PC-9 (cell line): ENCODE results near the gene PCNX1. TPM values are rescaled to one million over a fixed set of nuclear protein-coding genes. Genes with fewer than 3 reads are reported as not detected.

Source experiments
- BruUV-seq: library from RNA; stranded (reverse); fragments of 400-500 nt; replicated peaks from 2 replicates; lab custom pipeline; 2021; lab: Mats Ljungman, UMichigan
- CTCF ChIA-PET: fragments of 300-600 bp; sonication (Branson Sonifier 250); formaldehyde crosslinking; loops from one replicate; lab custom pipeline; 2022; ENCODE audit warnings: antibody characterized with exemption; lab: Charles Lee
- POLR2A ChIA-PET: fragments of 300-600 bp; sonication (Branson Sonifier 250); formaldehyde crosslinking; loops from one replicate; lab custom pipeline; 2022; ENCODE audit warnings: antibody characterized with exemption; ENCODE audit not compliant: unreplicated experiment; lab: Charles Lee
- DNase-seq, 2 experiments: peaks; one replicate each; pipeline versions ENCODE4 v3.0.0 to v3.0.0-alpha.2; 2015 to 2022; ENCODE audit warnings: mixed read lengths in 1 of 2
- H2AFZ ChIP-seq: fragments of 200-600 bp; sonication (generic); 2 replicates; pipeline ENCODE4 v1.8.1; 2017; ENCODE audit warnings: antibody characterized with exemption
- H3F3A ChIP-seq: fragments of 200-600 bp; sonication (generic); 2 replicates; pipeline ENCODE4 v1.8.1; 2017; ENCODE audit warnings: antibody characterized with exemption, mild to moderate bottlenecking, low read depth; ENCODE audit not compliant: insufficient read depth
- H3K27ac ChIP-seq: fragments of 200-600 bp; sonication (generic); 2 replicates; pipeline ENCODE4 v1.6.1; 2016; ENCODE audit warnings: mixed run types
- H3K27me3 ChIP-seq: fragments of 200-600 bp; sonication (generic); 2 replicates; pipeline ENCODE4 v1.6.1; 2016; ENCODE audit warnings: low read depth, mixed run types; ENCODE audit not compliant: insufficient read depth
- H3K36me3 ChIP-seq: fragments of 200-600 bp; sonication (generic); 2 replicates; pipeline ENCODE4 v1.6.1; 2016; ENCODE audit warnings: low read depth, mixed run types
- H3K4me1 ChIP-seq: fragments of 200-600 bp; sonication (generic); replicated peaks from 2 replicates; pipeline ENCODE4 v1.6.1; 2016; ENCODE audit warnings: mixed run types; ENCODE audit not compliant: insufficient read depth
- H3K4me2 ChIP-seq: fragments of 200-600 bp; sonication (generic); 2 replicates; pipeline ENCODE4 v1.6.1; 2017; ENCODE audit warnings: mixed run types
- H3K4me3 ChIP-seq: fragments of 200-600 bp; sonication (generic); 2 replicates; pipeline ENCODE4 v1.6.1; 2016; ENCODE audit warnings: mixed run types
- H3K79me2 ChIP-seq: fragments of 200-600 bp; sonication (generic); 2 replicates; pipeline ENCODE4 v1.6.1; 2017; ENCODE audit warnings: low read depth, mixed run types
- H3K9me2 ChIP-seq: fragments of 200-600 bp; sonication (generic); 2 replicates; pipeline ENCODE4 v1.8.1; 2017; ENCODE audit warnings: mild to moderate bottlenecking; ENCODE audit not compliant: insufficient read depth
- H3K9me3 ChIP-seq: fragments of 200-600 bp; sonication (generic); 2 replicates; pipeline ENCODE4 v1.8.1; 2016; ENCODE audit warnings: low read depth; ENCODE audit not compliant: insufficient read depth
- H4K20me1 ChIP-seq: fragments of 200-600 bp; sonication (generic); 2 replicates; pipeline ENCODE4 v1.8.1; 2017; ENCODE audit not compliant: insufficient read depth
- EZH2 ChIP-seq: fragments of 200-600 bp; sonication (generic); IDR thresholded peaks from 2 replicates; pipeline ENCODE4 v1.8.0; 2017; ENCODE audit warnings: antibody characterized with exemption, low read depth
- intact Hi-C: fragments of 100-400 bp; cut with micrococcal nuclease; formaldehyde crosslinking; loops from one replicate; pipeline ENCODE4 v1.10.0; 2022; ENCODE audit not compliant: unreplicated experiment
- total RNA-seq: library from RNA; stranded (reverse); gene quantifications from 2 replicates; pipeline ENCODE4 v1.2.3, GENCODE V29; 2021
- TF ChIP-seq, protein P1 (sequence below): fragments of 200-600 bp; sonication (generic); conservative IDR thresholded peaks from 2 replicates; pipeline ENCODE4 v1.6.1; 2017; ENCODE audit warnings: mixed run types, antibody characterized with exemption, mild to moderate bottlenecking, moderate library complexity

Gene PCNX1
- total RNA-seq, 1 experiment from 2014 or later: 37.6 TPM

DNA sequence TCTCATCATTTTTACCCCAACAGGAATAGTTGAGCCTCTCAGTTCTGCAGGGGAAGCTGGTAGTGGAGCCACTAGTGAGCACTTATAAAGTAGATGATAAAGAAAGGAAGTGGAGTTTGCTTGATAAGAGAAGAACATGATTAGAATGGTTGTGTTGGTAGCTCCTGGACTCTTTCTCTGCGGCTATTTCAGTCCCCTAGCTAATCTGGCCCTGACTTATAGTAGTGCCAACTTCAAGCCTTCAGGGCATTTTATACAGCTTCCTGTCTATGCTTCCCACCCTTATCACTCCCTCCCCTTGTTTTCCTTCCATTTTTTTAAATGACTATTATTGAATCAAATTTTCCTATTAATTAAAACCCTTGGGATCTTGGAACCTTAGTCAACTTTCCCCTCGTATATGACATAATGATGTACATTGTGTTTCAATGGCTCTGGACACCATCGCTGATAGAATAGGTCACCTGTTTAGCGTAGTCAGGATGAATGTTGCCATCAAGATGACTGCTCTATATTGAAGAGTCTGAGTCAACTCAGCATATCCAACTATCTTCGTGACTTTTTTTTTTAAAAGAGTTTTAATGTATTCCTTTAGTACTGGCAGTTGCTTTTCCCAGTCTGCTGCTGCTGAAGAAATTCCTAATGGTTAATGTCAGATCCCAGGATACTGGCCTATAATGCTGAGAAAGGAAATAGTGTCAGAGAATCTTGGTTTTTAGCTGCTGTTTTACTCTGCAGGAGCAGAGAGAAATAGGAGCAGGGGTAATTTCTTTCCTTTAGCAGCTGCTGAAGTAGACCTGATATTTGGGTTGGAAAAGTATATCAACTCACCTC lies 16.2 kb upstream of the PCNX1 start:
- BruUV-seq: no TSS peak
- no peaks in the 10 kb centered on the region for H3K36me3 ChIP-seq
- no peaks in the 10 kb centered on the region for H3K4me1 ChIP-seq
- H3K79me2 ChIP-seq: no peaks in the 10 kb centered on the region
- peaks cover 9% of the 10 kb centered on the region; the same call in 1 of the 2 replicates for H3K27me3 ChIP-seq
- no peak overlapping the region for H3K27ac ChIP-seq
- no peak overlapping the region for H2AFZ ChIP-seq
- H3F3A ChIP-seq: no peaks in the 10 kb centered on the region
- CTCF ChIA-PET: no interaction called here
- H3K9me3 ChIP-seq: no peaks in the 10 kb centered on the region
- H3K4me2 ChIP-seq: no peak overlapping the region
- H3K9me2 ChIP-seq: no peaks in the 10 kb centered on the region
- POLR2A ChIA-PET: no interaction called here
- H3K4me3 ChIP-seq: no peak overlapping the region
- no peak for DNase-seq
- no peak for TF ChIP-seq EZH2
- intact Hi-C loops: no loop called here
- H4K20me1 ChIP-seq: no peaks in the 10 kb centered on the region

- no peak for TF ChIP-seq EZH2
- TF ChIP-seq, protein P1, sequence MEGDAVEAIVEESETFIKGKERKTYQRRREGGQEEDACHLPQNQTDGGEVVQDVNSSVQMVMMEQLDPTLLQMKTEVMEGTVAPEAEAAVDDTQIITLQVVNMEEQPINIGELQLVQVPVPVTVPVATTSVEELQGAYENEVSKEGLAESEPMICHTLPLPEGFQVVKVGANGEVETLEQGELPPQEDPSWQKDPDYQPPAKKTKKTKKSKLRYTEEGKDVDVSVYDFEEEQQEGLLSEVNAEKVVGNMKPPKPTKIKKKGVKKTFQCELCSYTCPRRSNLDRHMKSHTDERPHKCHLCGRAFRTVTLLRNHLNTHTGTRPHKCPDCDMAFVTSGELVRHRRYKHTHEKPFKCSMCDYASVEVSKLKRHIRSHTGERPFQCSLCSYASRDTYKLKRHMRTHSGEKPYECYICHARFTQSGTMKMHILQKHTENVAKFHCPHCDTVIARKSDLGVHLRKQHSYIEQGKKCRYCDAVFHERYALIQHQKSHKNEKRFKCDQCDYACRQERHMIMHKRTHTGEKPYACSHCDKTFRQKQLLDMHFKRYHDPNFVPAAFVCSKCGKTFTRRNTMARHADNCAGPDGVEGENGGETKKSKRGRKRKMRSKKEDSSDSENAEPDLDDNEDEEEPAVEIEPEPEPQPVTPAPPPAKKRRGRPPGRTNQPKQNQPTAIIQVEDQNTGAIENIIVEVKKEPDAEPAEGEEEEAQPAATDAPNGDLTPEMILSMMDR: no peak
- Histone ChIP-seq H3K27ac (no peak overlapping the region), H3K4me2 (no peak overlapping the region), H3K36me3 (no peaks in the 10 kb centered on the region), H3K9me2 (no peaks in the 10 kb centered on the region), H3K4me3 (no peak overlapping the region), H4K20me1 (no peaks in the 10 kb centered on the region), H3K27me3 (peaks cover 9% of the 10 kb centered on the region; the same call in 1 of the 2 replicates), H3K4me1 (no peaks in the 10 kb centered on the region), H3K9me3 (no peaks in the 10 kb centered on the region), H2AFZ (no peak overlapping the region), H3F3A (no peaks in the 10 kb centered on the region), H3K79me2 (no peaks in the 10 kb centered on the region)
- BruUV-seq: no TSS peak
- CTCF ChIA-PET: no interaction called here
- POLR2A ChIA-PET: no interaction called here
- intact Hi-C loops: no loop called here
- DNase-seq: no peak
Observed at GRCh38 chr14:70891737-70892136, 15.5 kb upstream of the PCNX1 start.

DNA sequence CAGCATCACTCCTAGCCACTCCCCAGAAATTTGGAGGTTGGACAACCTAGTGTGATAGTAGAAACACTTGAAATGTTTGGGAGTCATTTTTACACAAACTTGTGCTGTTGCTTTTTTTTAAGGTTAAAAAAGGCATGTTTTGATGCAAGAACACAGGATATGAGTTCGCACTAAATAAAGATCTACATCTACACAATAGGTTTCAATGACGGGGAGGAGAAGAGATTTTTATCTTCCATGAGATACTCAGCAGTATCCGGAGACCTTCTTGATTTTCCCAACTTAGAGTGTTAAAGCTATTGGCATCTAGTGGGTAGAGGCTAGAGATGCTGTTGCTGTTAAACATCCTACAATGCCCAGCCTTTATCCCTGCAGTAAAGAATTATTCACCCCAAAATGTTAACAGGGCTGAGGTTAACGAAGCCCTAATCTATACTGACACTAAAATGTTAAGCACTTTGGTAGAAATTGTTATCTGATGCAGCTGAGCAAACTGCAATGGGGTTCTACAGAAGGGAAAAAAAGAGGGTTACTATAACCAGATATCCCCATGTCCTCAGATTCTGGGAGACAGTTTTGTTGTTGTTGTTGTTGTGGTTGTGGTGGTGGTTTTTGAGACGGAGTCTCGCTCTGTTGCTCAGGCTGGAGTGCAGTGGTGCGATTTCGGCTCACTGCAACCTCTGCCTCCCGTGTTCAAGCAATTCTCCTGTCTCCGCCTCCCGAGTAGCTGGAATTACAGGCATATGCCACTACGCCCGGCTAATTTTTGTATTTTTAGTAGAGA lies 14.0 kb upstream of the PCNX1 start:
- H3K27me3 ChIP-seq: no peaks in the 10 kb centered on the region
- no peak for TF ChIP-seq EZH2
- TF ChIP-seq, protein P1: no peak
- ChIA-PET CTCF (no interaction called here), POLR2A (no interaction called here)
- H3K9me2 ChIP-seq: no peaks in the 10 kb centered on the region
- H3K4me3 ChIP-seq: no peak overlapping the region
- BruUV-seq: no TSS peak
- H3K79me2 ChIP-seq: no peaks in the 10 kb centered on the region
- no peaks in the 10 kb centered on the region for H3F3A ChIP-seq
- intact Hi-C loops: no loop called here
- DNase-seq: no peak
- H3K9me3 ChIP-seq: no peaks in the 10 kb centered on the region
- H2AFZ ChIP-seq: no peak overlapping the region
- H3K36me3 ChIP-seq: no peaks in the 10 kb centered on the region
- no peaks in the 10 kb centered on the region for H3K4me1 ChIP-seq
- no peaks in the 10 kb centered on the region for H4K20me1 ChIP-seq
- no peak overlapping the region for H3K27ac ChIP-seq
- H3K4me2 ChIP-seq: no peak overlapping the region
